ENCODE measurements around the gene DCLRE1B.

Gene DCLRE1B

GRCh38 chr1:113917400-113918082, 12.4 kb downstream of the DCLRE1B start:
- TF ChIP-seq, protein P1, sequence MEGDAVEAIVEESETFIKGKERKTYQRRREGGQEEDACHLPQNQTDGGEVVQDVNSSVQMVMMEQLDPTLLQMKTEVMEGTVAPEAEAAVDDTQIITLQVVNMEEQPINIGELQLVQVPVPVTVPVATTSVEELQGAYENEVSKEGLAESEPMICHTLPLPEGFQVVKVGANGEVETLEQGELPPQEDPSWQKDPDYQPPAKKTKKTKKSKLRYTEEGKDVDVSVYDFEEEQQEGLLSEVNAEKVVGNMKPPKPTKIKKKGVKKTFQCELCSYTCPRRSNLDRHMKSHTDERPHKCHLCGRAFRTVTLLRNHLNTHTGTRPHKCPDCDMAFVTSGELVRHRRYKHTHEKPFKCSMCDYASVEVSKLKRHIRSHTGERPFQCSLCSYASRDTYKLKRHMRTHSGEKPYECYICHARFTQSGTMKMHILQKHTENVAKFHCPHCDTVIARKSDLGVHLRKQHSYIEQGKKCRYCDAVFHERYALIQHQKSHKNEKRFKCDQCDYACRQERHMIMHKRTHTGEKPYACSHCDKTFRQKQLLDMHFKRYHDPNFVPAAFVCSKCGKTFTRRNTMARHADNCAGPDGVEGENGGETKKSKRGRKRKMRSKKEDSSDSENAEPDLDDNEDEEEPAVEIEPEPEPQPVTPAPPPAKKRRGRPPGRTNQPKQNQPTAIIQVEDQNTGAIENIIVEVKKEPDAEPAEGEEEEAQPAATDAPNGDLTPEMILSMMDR (IDR thresholded peaks at IDR 0.05; ENCODE audit: borderline replicate concordance, control extremely low read depth, extremely low read depth, insufficient read depth, missing control alignments), result no peak
- DNase-seq (ENCODE audit: low spot score), result no peak
- in situ Hi-C loops (cut with MboI; ENCODE audit: low sequenced_read_pairs, unreplicated experiment), result no loop called here

DNA sequence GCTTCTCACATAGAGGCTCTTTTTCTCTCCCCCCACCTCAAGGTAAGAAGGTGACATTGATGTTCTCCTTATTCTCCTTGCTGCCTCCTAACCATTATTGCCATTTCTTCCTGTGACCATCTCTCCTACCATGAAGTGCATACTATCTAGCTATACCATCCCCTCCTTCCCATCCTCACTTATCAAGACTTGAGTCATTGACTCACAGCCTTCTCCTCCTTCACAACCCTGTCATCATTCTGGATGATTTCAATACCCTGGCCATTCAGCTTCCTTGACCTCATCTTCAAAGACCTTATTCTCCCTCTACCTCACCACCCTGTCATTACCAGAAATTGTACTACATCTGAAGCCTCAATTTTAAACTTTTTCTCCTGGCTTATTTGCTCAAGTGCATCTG, 13.1 kb downstream of the DCLRE1B start:
- no peak for DNase-seq (ENCODE audit: low spot score)
- TF ChIP-seq, protein P1 (IDR thresholded peaks at IDR 0.05; ENCODE audit: borderline replicate concordance, control extremely low read depth, extremely low read depth, insufficient read depth, missing control alignments), result no peak
- in situ Hi-C loops (cut with MboI; ENCODE audit: low sequenced_read_pairs, unreplicated experiment), result no loop called here

DNA sequence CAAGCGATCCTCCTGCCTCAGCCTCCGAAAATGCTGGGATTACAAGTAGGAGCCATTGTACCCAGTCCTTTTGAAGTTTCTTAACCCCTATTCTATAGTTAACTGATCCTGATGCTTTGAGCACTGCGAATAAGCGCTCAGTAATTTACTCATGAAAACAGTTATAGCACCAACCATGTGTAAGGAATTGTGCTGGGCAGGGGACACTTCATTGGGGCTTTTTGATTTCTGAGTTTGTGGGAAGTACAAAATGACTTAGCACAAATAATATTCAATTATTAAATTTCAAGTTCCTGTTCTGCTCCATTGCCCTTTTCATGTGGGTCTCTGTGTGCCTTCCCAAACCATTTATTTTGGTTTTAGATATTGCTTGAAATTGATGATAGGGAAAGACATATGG, 17.8 kb downstream of the DCLRE1B start:
- no peak for DNase-seq (ENCODE audit: low spot score)
- in situ Hi-C loops (cut with MboI; ENCODE audit: low sequenced_read_pairs, unreplicated experiment), result no loop called here
- TF ChIP-seq, protein P1 (IDR thresholded peaks at IDR 0.05; ENCODE audit: borderline replicate concordance, control extremely low read depth, extremely low read depth, insufficient read depth, missing control alignments), result no peak

- in situ Hi-C loops (cut with MboI; ENCODE audit: low sequenced_read_pairs, unreplicated experiment), result no loop called here
- DNase-seq (ENCODE audit: low spot score), result no peak
- TF ChIP-seq, protein P1 (IDR thresholded peaks at IDR 0.05; ENCODE audit: borderline replicate concordance, control extremely low read depth, extremely low read depth, insufficient read depth, missing control alignments), result no peak
Measured at GRCh38 chr1:113924473-113924872, 19.3 kb downstream of the DCLRE1B start.

DNA sequence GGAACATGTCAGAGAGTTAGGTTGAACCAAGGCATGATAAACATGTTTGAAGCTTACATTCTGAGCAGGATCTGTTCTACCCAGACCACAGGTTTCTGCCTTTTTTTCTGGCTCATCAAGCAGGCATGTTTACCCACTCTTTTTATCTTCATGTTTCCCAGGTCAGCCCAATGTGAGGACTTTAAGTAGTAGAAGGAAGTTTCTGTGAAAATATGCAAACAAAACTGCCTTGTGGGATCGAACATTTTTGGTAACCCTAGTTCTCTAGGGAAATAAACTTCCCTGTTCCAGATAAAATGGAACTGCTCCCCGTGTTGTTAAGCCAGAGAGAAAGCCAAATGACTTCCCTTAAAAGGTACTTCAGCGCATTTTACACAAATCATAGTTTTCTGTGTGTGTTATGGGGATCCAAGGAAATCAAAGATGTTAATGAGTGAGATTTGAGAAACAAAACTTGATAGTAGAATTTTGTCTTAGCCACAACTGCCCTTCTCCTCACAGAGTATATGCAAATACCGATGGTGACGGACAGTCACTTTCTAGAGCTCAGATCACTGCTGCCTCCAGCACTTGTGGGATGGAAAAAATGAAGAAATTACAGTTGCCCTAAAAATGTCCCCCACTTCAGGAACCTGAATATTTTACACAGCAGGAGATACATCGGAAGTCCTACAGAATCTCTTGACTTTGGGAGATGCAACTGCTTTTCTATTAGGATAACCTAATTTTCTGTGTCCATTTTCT, 23.2 kb downstream of the DCLRE1B start:
- DNase-seq (ENCODE audit: low spot score), result peak; percentile 48
- in situ Hi-C loops (cut with MboI; ENCODE audit: low sequenced_read_pairs, unreplicated experiment), result no loop called here
- TF ChIP-seq, protein P1 (IDR thresholded peaks at IDR 0.05; ENCODE audit: borderline replicate concordance, control extremely low read depth, extremely low read depth, insufficient read depth, missing control alignments), result no peak

DNA sequence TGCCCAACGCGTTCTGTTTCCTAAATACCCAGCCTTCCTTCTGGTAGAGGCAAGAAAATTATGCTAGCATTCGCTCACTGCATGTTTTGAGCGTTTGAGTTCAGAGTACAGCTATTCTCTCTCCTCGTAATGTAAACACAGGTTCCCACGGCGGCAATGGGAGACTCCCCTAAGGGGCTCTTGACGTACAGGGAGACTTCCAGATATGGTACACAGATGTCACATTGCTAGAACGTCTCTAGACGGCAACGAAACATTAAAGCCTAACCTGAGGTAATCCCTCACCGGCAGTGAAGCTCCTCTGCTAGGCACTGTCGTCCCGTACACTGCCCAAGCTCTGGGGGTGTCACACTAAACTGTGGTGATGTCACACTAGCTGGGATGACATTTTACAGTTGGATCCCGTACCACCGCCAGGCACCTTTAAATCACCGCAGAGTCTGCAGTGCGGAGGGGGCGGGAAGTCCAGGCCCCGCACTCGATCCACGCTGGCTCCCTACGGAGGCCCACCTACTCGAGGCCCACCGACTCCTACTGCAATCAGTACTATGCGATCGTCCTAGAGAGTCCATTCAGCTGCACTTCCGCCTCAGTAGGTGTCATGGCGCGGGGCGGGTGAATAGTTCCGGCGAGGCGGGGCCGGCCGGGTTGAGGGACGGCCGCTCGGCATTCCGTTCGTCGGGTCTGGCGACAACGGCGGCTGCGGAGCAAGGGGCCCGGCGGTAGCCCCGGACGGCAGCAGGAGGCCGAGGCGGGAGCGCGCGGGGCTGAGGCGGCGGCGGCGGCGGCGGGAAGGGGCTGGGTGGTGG, 24.0 kb downstream of the DCLRE1B start, which contains the start of gene HIPK1:
HIPK1 (plus strand) TSS at position 384 of the 809 bp plus-strand sequence.
- in situ Hi-C loops (cut with MboI; ENCODE audit: low sequenced_read_pairs, unreplicated experiment), result no loop called here
- TF ChIP-seq, protein P1 (IDR thresholded peaks at IDR 0.05; ENCODE audit: borderline replicate concordance, control extremely low read depth, extremely low read depth, insufficient read depth, missing control alignments), result no peak

More for the DNA sequence above, 24.0 kb downstream of the DCLRE1B start, which contains the start of gene HIPK1:
- peak; percentile 91 for DNase-seq (ENCODE audit: low spot score)

All from GM13976 (cell line).